ENCODE data around the gene IRF5. TPM values are rescaled to one million over a fixed set of nuclear protein-coding genes. Genes with fewer than 3 reads are reported as not detected.

Gene IRF5
- total and polyA plus RNA-seq, 10 of the 15 experiments (the other 5 are each of a cell fraction or from before 2014, with no cell fraction given) = 5.4 to 90.3 (median 61.7) TPM

DNA sequence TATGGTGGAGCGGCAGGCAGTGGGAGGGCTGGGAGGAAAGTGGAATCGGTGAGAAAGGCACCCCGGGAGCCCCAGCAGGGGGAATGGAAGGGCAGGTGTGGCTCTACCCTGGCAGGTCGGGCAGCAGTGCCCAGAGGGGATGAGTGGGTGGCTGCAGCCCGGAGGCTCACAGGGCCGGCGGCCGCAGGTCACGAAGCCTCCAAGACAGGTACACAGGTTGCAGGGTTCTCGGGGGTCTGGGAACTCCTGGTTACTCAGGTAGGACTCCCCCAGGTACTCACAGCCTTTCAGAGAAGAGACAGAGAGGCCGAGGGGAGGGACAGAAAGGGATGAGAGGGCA, 49.0 kb upstream of the IRF5 start:
- H3K4me2 ChIP-seq (ENCODE audit: control insufficient read depth, insufficient read depth) = no peak overlapping the region
- H3K4me3 ChIP-seq = no peak overlapping the region
- no peaks in the 10 kb centered on the region for H4K20me1 ChIP-seq (ENCODE audit: control insufficient read depth, insufficient read depth)
- FAIRE-seq = no peak
- H2AFZ ChIP-seq (ENCODE audit: control insufficient read depth, low read depth, low read length) = no peak overlapping the region
- ChIA-PET SMC1A (ENCODE audit: uncharacterized antibody, unreplicated experiment) (no interaction called here), RAD21 (ENCODE audit: unreplicated experiment) (no interaction called here), CTCF (no interaction called here), POLR2A (no interaction called here)
- TF ChIP-seq ZNF207 (IDR thresholded peaks at IDR 0.05; ENCODE audit: borderline replicate concordance) = no peak
- TF ChIP-seq, protein P1, sequence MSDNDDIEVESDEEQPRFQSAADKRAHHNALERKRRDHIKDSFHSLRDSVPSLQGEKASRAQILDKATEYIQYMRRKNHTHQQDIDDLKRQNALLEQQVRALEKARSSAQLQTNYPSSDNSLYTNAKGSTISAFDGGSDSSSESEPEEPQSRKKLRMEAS (IDR thresholded peaks at IDR 0.05; ENCODE audit: low read depth, low read length) = no peak
- no peak for TF ChIP-seq JUNB (IDR thresholded peaks at IDR 0.05)
- no peak for TF ChIP-seq RUNX3 (IDR thresholded peaks at IDR 0.05; ENCODE audit: low read length)
- TF ChIP-seq EED (IDR thresholded peaks at IDR 0.05; ENCODE audit: low read depth) = no peak
- TF ChIP-seq, protein P2, sequence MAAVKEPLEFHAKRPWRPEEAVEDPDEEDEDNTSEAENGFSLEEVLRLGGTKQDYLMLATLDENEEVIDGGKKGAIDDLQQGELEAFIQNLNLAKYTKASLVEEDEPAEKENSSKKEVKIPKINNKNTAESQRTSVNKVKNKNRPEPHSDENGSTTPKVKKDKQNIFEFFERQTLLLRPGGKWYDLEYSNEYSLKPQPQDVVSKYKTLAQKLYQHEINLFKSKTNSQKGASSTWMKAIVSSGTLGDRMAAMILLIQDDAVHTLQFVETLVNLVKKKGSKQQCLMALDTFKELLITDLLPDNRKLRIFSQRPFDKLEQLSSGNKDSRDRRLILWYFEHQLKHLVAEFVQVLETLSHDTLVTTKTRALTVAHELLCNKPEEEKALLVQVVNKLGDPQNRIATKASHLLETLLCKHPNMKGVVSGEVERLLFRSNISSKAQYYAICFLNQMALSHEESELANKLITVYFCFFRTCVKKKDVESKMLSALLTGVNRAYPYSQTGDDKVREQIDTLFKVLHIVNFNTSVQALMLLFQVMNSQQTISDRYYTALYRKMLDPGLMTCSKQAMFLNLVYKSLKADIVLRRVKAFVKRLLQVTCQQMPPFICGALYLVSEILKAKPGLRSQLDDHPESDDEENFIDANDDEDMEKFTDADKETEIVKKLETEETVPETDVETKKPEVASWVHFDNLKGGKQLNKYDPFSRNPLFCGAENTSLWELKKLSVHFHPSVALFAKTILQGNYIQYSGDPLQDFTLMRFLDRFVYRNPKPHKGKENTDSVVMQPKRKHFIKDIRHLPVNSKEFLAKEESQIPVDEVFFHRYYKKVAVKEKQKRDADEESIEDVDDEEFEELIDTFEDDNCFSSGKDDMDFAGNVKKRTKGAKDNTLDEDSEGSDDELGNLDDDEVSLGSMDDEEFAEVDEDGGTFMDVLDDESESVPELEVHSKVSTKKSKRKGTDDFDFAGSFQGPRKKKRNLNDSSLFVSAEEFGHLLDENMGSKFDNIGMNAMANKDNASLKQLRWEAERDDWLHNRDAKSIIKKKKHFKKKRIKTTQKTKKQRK (IDR thresholded peaks at IDR 0.05; ENCODE audit: low read depth, low read length) = no peak
- no peak for TF ChIP-seq POLR2A (IDR thresholded peaks at IDR 0.05; ENCODE audit: low read depth, low read length)
- intact Hi-C loops (cut with micrococcal nuclease; ENCODE audit: unreplicated experiment) (loop anchor here (10.0 kb wide), 1 partner anchor 434 kb away; the partner anchor contains the start of gene HILPDA), in situ Hi-C loops (cut with MboI) (no loop called here)
- DNase-seq (ENCODE audit: low read depth, low spot score) = no peak
- no peak for ATAC-seq
- no peaks in the 10 kb centered on the region for H3K36me3 ChIP-seq (ENCODE audit: control insufficient read depth in 2 of 2, insufficient read depth in 2 of 2, low read length in 1 of 2)
- no peaks in the 10 kb centered on the region for H3K79me2 ChIP-seq (ENCODE audit: control insufficient read depth, insufficient read depth, low read length)
- BruUV-seq (replicated peaks) = no TSS peak
- peaks cover 8% of the 10 kb centered on the region for H3K4me1 ChIP-seq (ENCODE audit: control insufficient read depth, insufficient read depth, low read length)
- H3K27me3 ChIP-seq (replicated peaks in 1 of 2; ENCODE audit: control insufficient read depth in 2 of 2, insufficient read depth in 2 of 2, low read length in 1 of 2) = peaks cover 0 to 1% of the 10 kb centered on the region in 2 experiments; a peak in 2 of 4 replicates
- no peak overlapping the region for H3K27ac ChIP-seq (ENCODE audit: control insufficient read depth, insufficient read depth)
- H3K9me3 ChIP-seq (replicated peaks; ENCODE audit: control insufficient read depth, insufficient read depth, low read length) = no peaks in the 10 kb centered on the region
- WGBS (ENCODE audit: insufficient coverage, insufficient replicate concordance, low lambda C conversion rate, missing lambda C conversion rate) = 69% methylated on average over 11 of the region's 11 CpGs
- no peak overlapping the region for H3K9ac ChIP-seq (ENCODE audit: control insufficient read depth, insufficient read depth, low read length)
